ENCODE data around the gene AQP6.

The AQP6 gene

DNA sequence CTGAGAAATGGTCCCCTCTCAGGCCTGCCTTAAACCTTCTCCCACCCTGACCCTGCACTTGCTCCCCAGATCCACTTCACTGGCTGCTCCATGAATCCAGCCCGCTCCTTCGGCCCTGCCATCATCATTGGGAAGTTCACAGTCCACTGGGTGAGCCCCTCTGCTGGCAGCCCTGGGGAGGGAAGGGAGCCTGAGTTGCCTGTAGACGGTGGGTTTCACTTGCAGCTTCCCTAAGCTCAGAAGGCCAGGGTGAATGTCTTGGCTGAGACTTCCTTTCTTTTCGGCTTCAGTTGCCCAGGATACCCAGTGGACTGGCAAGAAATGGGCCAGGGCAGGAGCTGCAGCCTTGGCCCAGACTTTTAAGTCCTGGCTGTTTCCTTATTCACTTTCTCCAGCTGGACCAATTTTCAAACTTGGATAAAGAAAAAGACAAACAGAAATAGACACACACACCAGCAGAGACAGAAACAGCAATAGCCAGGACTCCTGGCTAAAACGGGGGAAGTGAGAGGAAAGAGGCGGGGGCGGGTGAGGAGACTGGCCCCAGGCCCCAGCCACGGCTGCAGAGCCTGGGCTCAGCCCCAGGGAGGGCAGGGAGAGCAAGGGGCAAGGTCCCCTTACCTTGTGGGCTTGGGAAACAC lies 2.0 kb downstream of the AQP6 start:
- H3K9me3 ChIP-seq (replicated peaks; ENCODE audit: insufficient read depth, low read length), result no peaks in the 10 kb centered on the region
- TF ChIP-seq EZH2 (optimal IDR thresholded peaks at IDR 0.05; ENCODE audit: low read depth, low read length) (no peak), EZH2phosphoT487 (IDR thresholded peaks at IDR 0.05; ENCODE audit: low read length) (no peak)
- TF ChIP-seq, protein P1, sequence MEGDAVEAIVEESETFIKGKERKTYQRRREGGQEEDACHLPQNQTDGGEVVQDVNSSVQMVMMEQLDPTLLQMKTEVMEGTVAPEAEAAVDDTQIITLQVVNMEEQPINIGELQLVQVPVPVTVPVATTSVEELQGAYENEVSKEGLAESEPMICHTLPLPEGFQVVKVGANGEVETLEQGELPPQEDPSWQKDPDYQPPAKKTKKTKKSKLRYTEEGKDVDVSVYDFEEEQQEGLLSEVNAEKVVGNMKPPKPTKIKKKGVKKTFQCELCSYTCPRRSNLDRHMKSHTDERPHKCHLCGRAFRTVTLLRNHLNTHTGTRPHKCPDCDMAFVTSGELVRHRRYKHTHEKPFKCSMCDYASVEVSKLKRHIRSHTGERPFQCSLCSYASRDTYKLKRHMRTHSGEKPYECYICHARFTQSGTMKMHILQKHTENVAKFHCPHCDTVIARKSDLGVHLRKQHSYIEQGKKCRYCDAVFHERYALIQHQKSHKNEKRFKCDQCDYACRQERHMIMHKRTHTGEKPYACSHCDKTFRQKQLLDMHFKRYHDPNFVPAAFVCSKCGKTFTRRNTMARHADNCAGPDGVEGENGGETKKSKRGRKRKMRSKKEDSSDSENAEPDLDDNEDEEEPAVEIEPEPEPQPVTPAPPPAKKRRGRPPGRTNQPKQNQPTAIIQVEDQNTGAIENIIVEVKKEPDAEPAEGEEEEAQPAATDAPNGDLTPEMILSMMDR (IDR thresholded peaks at IDR 0.05; ENCODE audit: low read length), result no peak
- H3K9ac ChIP-seq (ENCODE audit: low read length), result no peak overlapping the region
- no peaks in the 10 kb centered on the region for H4K20me1 ChIP-seq (ENCODE audit: insufficient read depth, low read length)
- no peaks in the 10 kb centered on the region for H3K4me1 ChIP-seq (ENCODE audit: low read length)
- no peaks in the 10 kb centered on the region for H3K79me2 ChIP-seq (ENCODE audit: low read length)
- peaks cover 25% of the 10 kb centered on the region for H3K27me3 ChIP-seq (replicated peaks; ENCODE audit: insufficient read depth, low read length)
- no peaks in the 10 kb centered on the region for H3K36me3 ChIP-seq (replicated peaks; ENCODE audit: insufficient read depth, low read length)
- no peak overlapping the region for H3K4me2 ChIP-seq (ENCODE audit: low read depth, low read length)
- DNase-seq, result no peak
- H3K9me2 ChIP-seq (replicated peaks; ENCODE audit: insufficient read depth, low read length), result no peaks in the 10 kb centered on the region
- H2AFZ ChIP-seq (ENCODE audit: low read length), result no peak overlapping the region
- H3K4me3 ChIP-seq (ENCODE audit: low read length), result no peak overlapping the region
- H3F3A ChIP-seq (ENCODE audit: insufficient read depth, low read length), result no peaks in the 10 kb centered on the region
- no peak overlapping the region for H3K27ac ChIP-seq (ENCODE audit: low read length)

DNA sequence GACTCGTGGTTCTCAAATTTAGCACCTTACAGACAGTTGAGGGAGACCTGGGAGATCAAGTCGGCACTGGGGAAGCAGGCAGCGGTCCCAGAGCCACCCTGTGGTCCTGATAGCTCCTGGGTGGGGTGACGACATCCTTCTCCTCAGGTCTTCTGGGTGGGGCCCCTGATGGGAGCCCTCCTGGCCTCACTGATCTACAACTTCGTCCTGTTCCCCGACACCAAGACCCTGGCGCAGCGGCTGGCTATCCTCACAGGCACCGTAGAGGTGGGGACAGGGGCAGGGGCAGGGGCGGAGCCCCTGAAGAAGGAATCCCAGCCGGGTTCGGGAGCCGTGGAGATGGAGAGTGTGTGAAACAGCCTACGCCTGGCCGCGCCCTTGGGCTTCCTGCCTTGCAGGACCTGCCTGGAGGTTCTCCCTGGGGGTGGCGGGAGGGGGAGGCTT lies 2.6 kb downstream of the AQP6 start:
- Histone ChIP-seq H3K9me2 (replicated peaks; ENCODE audit: insufficient read depth, low read length) (no peaks in the 10 kb centered on the region), H2AFZ (ENCODE audit: low read length) (no peak overlapping the region), H3K9me3 (replicated peaks; ENCODE audit: insufficient read depth, low read length) (no peaks in the 10 kb centered on the region), H3K4me3 (ENCODE audit: low read length) (no peak overlapping the region), H3F3A (ENCODE audit: insufficient read depth, low read length) (no peaks in the 10 kb centered on the region), H3K27me3 (replicated peaks; ENCODE audit: insufficient read depth, low read length) (peaks cover 19% of the 10 kb centered on the region), H3K79me2 (ENCODE audit: low read length) (no peaks in the 10 kb centered on the region), H4K20me1 (ENCODE audit: insufficient read depth, low read length) (no peaks in the 10 kb centered on the region), H3K27ac (ENCODE audit: low read length) (no peak overlapping the region), H3K36me3 (replicated peaks; ENCODE audit: insufficient read depth, low read length) (no peaks in the 10 kb centered on the region), H3K4me1 (ENCODE audit: low read length) (no peaks in the 10 kb centered on the region), H3K9ac (ENCODE audit: low read length) (no peak overlapping the region), H3K4me2 (ENCODE audit: low read depth, low read length) (no peak overlapping the region)
- no peak for DNase-seq
- TF ChIP-seq EZH2 (optimal IDR thresholded peaks at IDR 0.05; ENCODE audit: low read depth, low read length) (no peak), EZH2phosphoT487 (IDR thresholded peaks at IDR 0.05; ENCODE audit: low read length) (no peak)
- TF ChIP-seq, protein P1 (IDR thresholded peaks at IDR 0.05; ENCODE audit: low read length), result no peak

DNA sequence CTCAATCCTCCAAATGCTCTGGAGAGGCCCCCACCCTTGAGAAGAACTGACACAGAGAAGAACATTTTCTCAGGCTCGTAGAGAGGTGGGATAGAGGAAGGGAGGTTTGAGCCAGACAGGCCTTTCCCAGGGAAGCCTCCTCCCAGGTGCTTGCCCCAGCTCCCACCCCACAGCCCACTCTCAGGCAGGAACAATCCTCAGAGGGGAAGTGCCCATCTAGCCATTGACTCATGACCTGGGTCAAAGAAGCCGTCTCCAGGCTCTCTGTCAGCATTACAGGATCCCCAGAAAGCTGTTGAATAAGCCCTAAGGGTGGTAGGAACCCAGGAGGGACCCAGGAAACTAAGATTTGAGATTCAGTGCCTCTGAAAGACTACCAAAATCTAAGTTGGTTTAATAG lies 3.8 kb downstream of the AQP6 start:
- H3K4me1 ChIP-seq (ENCODE audit: low read length), result no peaks in the 10 kb centered on the region
- H3K4me2 ChIP-seq (ENCODE audit: low read depth, low read length), result no peak overlapping the region
- H3K27me3 ChIP-seq (replicated peaks; ENCODE audit: insufficient read depth, low read length), result peaks cover 7% of the 10 kb centered on the region
- no peak overlapping the region for H3K27ac ChIP-seq (ENCODE audit: low read length)
- H3K4me3 ChIP-seq (ENCODE audit: low read length), result no peak overlapping the region
- no peak overlapping the region for H3K9ac ChIP-seq (ENCODE audit: low read length)
- H3K9me2 ChIP-seq (replicated peaks; ENCODE audit: insufficient read depth, low read length), result no peaks in the 10 kb centered on the region
- TF ChIP-seq EZH2phosphoT487 (IDR thresholded peaks at IDR 0.05; ENCODE audit: low read length) (no peak), EZH2 (optimal IDR thresholded peaks at IDR 0.05; ENCODE audit: low read depth, low read length) (no peak)
- TF ChIP-seq, protein P1 (IDR thresholded peaks at IDR 0.05; ENCODE audit: low read length), result no peak
- H4K20me1 ChIP-seq (ENCODE audit: insufficient read depth, low read length), result no peaks in the 10 kb centered on the region
- H3F3A ChIP-seq (ENCODE audit: insufficient read depth, low read length), result no peaks in the 10 kb centered on the region
- H3K9me3 ChIP-seq (replicated peaks; ENCODE audit: insufficient read depth, low read length), result no peaks in the 10 kb centered on the region
- no peak for DNase-seq
- H2AFZ ChIP-seq (ENCODE audit: low read length), result no peak overlapping the region
- H3K36me3 ChIP-seq (replicated peaks; ENCODE audit: insufficient read depth, low read length), result no peaks in the 10 kb centered on the region
- no peaks in the 10 kb centered on the region for H3K79me2 ChIP-seq (ENCODE audit: low read length)
